Natural killer cell (primary cell): ENCODE data around the gene CCDC88B. TPM values are rescaled to one million over a fixed set of nuclear protein-coding genes. Genes with fewer than 3 reads are reported as not detected.

Source experiments
- ATAC-seq, 3 donors: fragments of 150-1000 bp in 2 of 3; fragments of 200-7000 bp in 1 of 3; cut with Tn5 transposase; 1 replicate in 1 of 3; 2 replicates in 2 of 3; pipeline ENCODE4 v1.10.0; 2021; ENCODE audit warnings: mild to moderate bottlenecking in 2 of 3, moderate library complexity in 2 of 3
- DNase-seq, 2 donors: peaks; one replicate each; pipeline versions ENCODE4 v3.0.0 to v3.0.0-alpha.2; 2013 to 2021; ENCODE audit warnings: mixed read lengths in 1 of 2
- H3K27ac ChIP-seq: one replicate; pipeline ENCODE4 v1.5.1; 2013; ENCODE audit warnings: mild to moderate bottlenecking, low read length
- H3K27me3 ChIP-seq: one replicate; pipeline ENCODE4 v1.6.1; 2013; ENCODE audit warnings: low read length; ENCODE audit not compliant: control insufficient read depth, insufficient read depth
- H3K36me3 ChIP-seq: one replicate; pipeline ENCODE4 v1.6.1; 2013; ENCODE audit warnings: low read length; ENCODE audit not compliant: control insufficient read depth, insufficient read depth
- H3K4me1 ChIP-seq: one replicate; pipeline ENCODE4 v1.6.1; 2013; ENCODE audit warnings: low read length; ENCODE audit not compliant: control insufficient read depth, insufficient read depth
- H3K4me3 ChIP-seq: one replicate; pipeline ENCODE4 v1.5.1; 2013; ENCODE audit warnings: low read length
- H3K9me3 ChIP-seq: one replicate; pipeline ENCODE4 v1.6.1; 2013; ENCODE audit warnings: low read length; ENCODE audit not compliant: control insufficient read depth, insufficient read depth
- H3K27ac Mint-ChIP-seq, 2 donors: one replicate each; pipeline ENCODE4 v1.8.0; 2022; ENCODE audit warnings: mild to moderate bottlenecking in 2 of 2, mixed read lengths in 2 of 2, moderate library complexity in 1 of 2
- H3K27me3 Mint-ChIP-seq, 2 donors: one replicate each; pipeline ENCODE4 v1.8.0; 2022; ENCODE audit warnings: low read depth in 2 of 2, mixed read lengths in 2 of 2
- H3K36me3 Mint-ChIP-seq: one replicate; pipeline ENCODE4 v1.8.0; 2022; ENCODE audit warnings: mixed read lengths
- H3K4me1 Mint-ChIP-seq, 2 donors: one replicate each; pipeline ENCODE4 v1.8.0; 2022; ENCODE audit warnings: mixed read lengths in 2 of 2
- H3K4me3 Mint-ChIP-seq: one replicate; pipeline ENCODE4 v1.8.0; 2022; ENCODE audit warnings: mild to moderate bottlenecking, moderate library complexity, mixed read lengths
- H3K9me3 Mint-ChIP-seq, 2 donors: one replicate each; pipeline ENCODE4 v1.8.0; 2022; ENCODE audit warnings: mixed read lengths in 2 of 2
- CTCF ChIP-seq: fragments of 200-600 bp; IDR thresholded peaks from one replicate; pipeline ENCODE4 v1.8.0; 2022; ENCODE audit warnings: antibody characterized with exemption
- WGBS: methylation state at CpG from one replicate; pipeline ENCODE4 v1.1.7; 2013; ENCODE audit warnings: missing lambda C conversion rate; ENCODE audit not compliant: insufficient coverage; 5-methylcytosine and 5-hydroxymethylcytosine counted together
- intact Hi-C: fragments of 100-400 bp; cut with micrococcal nuclease; formaldehyde crosslinking; loops from one replicate; pipeline ENCODE4 v1.14.2; 2022
- total RNA-seq, 4 donors: library from RNA; stranded (reverse); fragments of 120-200 nt in 1 of 4; gene quantifications; one replicate each; pipeline versions ENCODE4 v1.2.3 to v1.2.4, GENCODE V29; 2013 to 2022

Gene CCDC88B
- total RNA-seq, 3 donors from 2014 or later (not counting 1 experiment from before 2014, with no cell fraction given) = 262 to 276 (median 272) TPM

DNA sequence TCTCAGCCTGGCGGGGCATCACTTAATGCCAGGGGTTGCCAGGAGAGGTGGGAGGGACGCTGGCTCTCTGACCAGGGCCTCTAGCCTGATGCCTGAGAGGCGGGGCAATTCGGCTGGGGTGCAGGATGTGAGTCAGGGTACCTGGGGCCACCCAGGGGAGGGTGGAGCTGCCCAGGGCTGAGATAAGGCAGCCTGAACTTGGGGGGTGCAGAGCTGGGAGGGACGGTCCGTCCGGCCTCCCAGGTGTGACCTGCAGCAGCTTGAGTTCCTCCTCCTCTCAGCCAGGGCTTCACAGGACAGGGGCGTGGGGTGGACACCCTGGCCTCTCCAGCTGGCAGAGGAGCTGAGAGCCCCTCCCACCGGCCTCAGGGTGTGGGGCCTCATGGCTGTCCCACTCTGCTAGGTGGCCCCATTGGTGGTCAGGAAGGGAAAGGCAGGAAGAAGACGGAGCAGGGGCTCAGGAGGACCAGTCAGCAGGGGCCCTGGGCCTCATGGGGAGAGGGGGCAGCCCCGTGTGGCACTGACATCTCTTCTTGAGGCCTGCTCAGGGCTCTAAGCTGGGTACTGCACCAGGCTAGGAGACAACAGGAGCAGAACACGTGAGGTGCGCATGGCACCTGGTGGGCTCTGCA lies 18.0 kb downstream of the CCDC88B start:
- TF ChIP-seq CTCF = no peak
- H3K4me3 Mint-ChIP-seq = peak overlapping the region; percentile 79
- no peaks in the 10 kb centered on the region for H3K36me3 Mint-ChIP-seq
- WGBS = 72% methylated on average over 13 of the region's 13 CpGs
- peaks cover 9 to 30% of the 10 kb centered on the region in 2 donors for H3K4me1 Mint-ChIP-seq
- DNase-seq (peak in 1 of 2 donors; percentile 28), ATAC-seq (peak in 1 of 3 donors; percentile 28)
- no peak overlapping the region for H3K27ac ChIP-seq
- no peaks in the 10 kb centered on the region for H3K9me3 ChIP-seq
- no peak overlapping the region for H3K4me3 ChIP-seq
- H3K27me3 Mint-ChIP-seq = no peaks in the 10 kb centered on the region
- peaks cover 43% of the 10 kb centered on the region for H3K4me1 ChIP-seq
- no peaks in the 10 kb centered on the region for H3K9me3 Mint-ChIP-seq
- H3K27me3 ChIP-seq = no peaks in the 10 kb centered on the region
- H3K27ac Mint-ChIP-seq = peak overlapping the region; percentile 38 to 73
- H3K36me3 ChIP-seq = peaks cover 32% of the 10 kb centered on the region
- intact Hi-C loops = loop anchor here (2.0 kb wide), 1 partner anchor 53 kb away; the partner anchor contains the start of gene ESRRA

- H3K4me3 ChIP-seq = peak overlapping the region; percentile 37
- peaks cover 29% of the 10 kb centered on the region for H3K36me3 ChIP-seq
- DNase-seq (no peak), ATAC-seq (peak in 1 of 3 donors; percentile 8)
- H3K9me3 ChIP-seq = no peaks in the 10 kb centered on the region
- peaks cover 43% of the 10 kb centered on the region for H3K4me1 ChIP-seq
- H3K27me3 ChIP-seq = no peaks in the 10 kb centered on the region
- TF ChIP-seq CTCF = no peak
- Mint-ChIP-seq H3K36me3 (no peaks in the 10 kb centered on the region), H3K9me3 (no peaks in the 10 kb centered on the region), H3K4me1 (peaks cover 9 to 30% of the 10 kb centered on the region in 2 donors), H3K4me3 (peak overlapping the region; percentile 79), H3K27me3 (no peaks in the 10 kb centered on the region), H3K27ac (peak overlapping the region; percentile 38 to 73)
- 45% methylated on average over 7 of the region's 7 CpGs for WGBS
- intact Hi-C loops = loop anchor here (2.0 kb wide), 1 partner anchor 54 kb away; the partner anchor contains the start of gene ESRRA
- peak overlapping the region; percentile 62 for H3K27ac ChIP-seq
Measured at GRCh38 chr11:64358536-64358906, 18.5 kb downstream of the CCDC88B start.

DNA sequence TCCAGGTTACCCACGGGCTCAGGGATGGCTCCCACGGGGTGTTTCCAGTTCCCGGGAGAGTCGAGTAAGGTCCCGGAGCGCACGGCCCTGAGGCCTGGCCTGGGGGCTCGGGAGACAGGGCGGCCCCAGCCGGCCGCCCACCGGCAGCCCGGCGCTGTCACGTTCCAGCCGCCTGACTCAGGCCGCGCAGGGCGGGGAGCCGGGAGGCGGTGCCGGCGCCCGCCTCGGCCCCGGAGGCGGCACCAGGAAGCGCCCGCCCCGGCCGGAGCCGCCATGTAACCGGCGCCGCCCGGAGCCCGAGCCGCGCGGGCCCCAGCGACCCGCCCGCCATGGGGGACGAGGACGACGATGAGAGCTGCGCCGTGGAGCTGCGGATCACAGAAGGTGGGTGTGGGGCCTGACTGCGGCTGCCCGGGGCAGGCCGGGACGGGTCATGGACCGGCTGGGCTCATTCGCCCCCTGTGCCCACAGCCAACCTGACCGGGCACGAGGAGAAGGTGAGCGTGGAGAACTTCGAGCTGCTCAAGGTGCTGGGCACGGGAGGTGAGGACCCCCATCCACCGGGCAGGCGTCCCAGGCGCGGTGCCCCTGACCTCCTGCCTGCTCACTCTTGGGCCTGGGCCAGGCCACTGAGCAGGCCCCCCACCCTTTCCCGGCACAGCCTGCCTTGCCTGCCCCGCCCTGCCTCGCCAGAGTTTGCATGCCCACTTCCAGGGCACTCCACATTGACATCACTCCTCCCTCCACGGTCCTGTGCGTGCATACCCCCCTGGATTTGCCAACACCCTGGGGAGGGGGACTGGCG lies 19.1 kb downstream of the CCDC88B start, which contains the start of gene RPS6KA4:
Gene RPS6KA4, plus strand, starts transcription at position 256 of the 805 bp plus-strand sequence. Its CDS starts 74 bp downstream, at position 330.
- Histone ChIP-seq H3K27ac (peak within 1 kb of the TSS; percentile 62), H3K4me1 (peaks cover 43% of the 10 kb centered on the region), H3K27me3 (no peaks in the 10 kb centered on the region), H3K36me3 (peaks cover 27% of the 10 kb centered on the region), H3K9me3 (no peaks in the 10 kb centered on the region), H3K4me3 (peak within 1 kb of the TSS; percentile 89)
- Mint-ChIP-seq H3K9me3 (no peaks in the 10 kb centered on the region), H3K36me3 (no peaks in the 10 kb centered on the region), H3K27me3 (no peaks in the 10 kb centered on the region), H3K4me1 (peaks cover 9 to 30% of the 10 kb centered on the region in 2 donors), H3K27ac (peak within 1 kb of the TSS; percentile 54 to 86), H3K4me3 (peak within 1 kb of the TSS; percentile 93)
- intact Hi-C loops = loop anchor here (2.0 kb wide), 1 partner anchor 54 kb away; the partner anchor contains the start of gene ESRRA
- under 1% methylated on average over 70 of the region's 70 CpGs for WGBS
- ATAC-seq = peak; percentile 90 to 92 (median 91)
- no peak for TF ChIP-seq CTCF
- DNase-seq = peak; percentile 64 to 75
